Liver (tissue), 9 donors: ENCODE data around the gene NCAPD2. TPM values are rescaled to one million over a fixed set of nuclear protein-coding genes. Genes with fewer than 3 reads are reported as not detected.
A peak's percentile ranks its signal among the peaks of the same experiment; 100 is the strongest.

Experiments
- DNase-seq: peaks from one replicate; pipeline ENCODE4 v3.0.0-alpha.2; 2017; ENCODE audit warnings: low spot score
- H3K27ac ChIP-seq, 2 donors: one replicate each; pipeline ENCODE4 v1.7.0; 2013; ENCODE audit warnings: inconsistent platforms in 2 of 2, low read length in 2 of 2, control low read depth in 1 of 2, low read depth in 1 of 2, mild to moderate bottlenecking in 1 of 2
- H3K27me3 ChIP-seq, 4 donors: one replicate each; pipeline versions ENCODE4 v1.6.1 to v1.7.0; 2013; ENCODE audit warnings: low read length in 3 of 4, inconsistent platforms in 1 of 4, mild to moderate bottlenecking in 1 of 4, moderate library complexity in 1 of 4; ENCODE audit not compliant: control insufficient read depth in 4 of 4, insufficient read depth in 4 of 4
- H3K36me3 ChIP-seq, 4 donors: one replicate each; pipeline versions ENCODE4 v1.6.1 to v1.7.0; 2013; ENCODE audit warnings: low read length in 3 of 4, mild to moderate bottlenecking in 3 of 4, low read depth in 1 of 4, moderate library complexity in 1 of 4; ENCODE audit not compliant: control insufficient read depth in 4 of 4, insufficient read depth in 3 of 4
- H3K4me1 ChIP-seq, 4 donors: one replicate each; pipeline versions ENCODE4 v1.6.1 to v1.7.0; 2013; ENCODE audit warnings: low read length in 3 of 4, mild to moderate bottlenecking in 3 of 4, moderate library complexity in 1 of 4; ENCODE audit not compliant: control insufficient read depth in 4 of 4, insufficient read depth in 4 of 4
- H3K4me3 ChIP-seq, 3 donors: one replicate each; pipeline versions ENCODE4 v1.6.1 to v1.7.0; 2013; ENCODE audit warnings: low read length in 3 of 3, control low read depth in 1 of 3, low read depth in 1 of 3, mild to moderate bottlenecking in 1 of 3
- H3K9ac ChIP-seq, 2 donors: one replicate each; pipeline ENCODE4 v1.7.0; 2013; ENCODE audit warnings: low read length in 2 of 2, mild to moderate bottlenecking in 2 of 2, moderate library complexity in 2 of 2, control low read depth in 1 of 2, low read depth in 1 of 2
- H3K9me3 ChIP-seq, 4 donors: one replicate each; pipeline versions ENCODE4 v1.6.1 to v1.7.0; 2013; ENCODE audit warnings: low read length in 3 of 4; ENCODE audit not compliant: control insufficient read depth in 4 of 4
- EGR1 ChIP-seq, 2 donors: IDR thresholded peaks; 2 replicates each; pipeline ENCODE4 v1.6.1; 2016 to 2018; ENCODE audit warnings: antibody characterized with exemption in 2 of 2, low read depth in 2 of 2
- FOXA1 ChIP-seq: IDR thresholded peaks from 2 replicates; pipeline ENCODE4 v1.6.1; 2016; ENCODE audit warnings: antibody characterized with exemption
- FOXA2 ChIP-seq: IDR thresholded peaks from 2 replicates; pipeline ENCODE4 v1.6.1; 2016; ENCODE audit warnings: antibody characterized with exemption
- HNF4A ChIP-seq, 2 donors: conservative IDR thresholded peaks; 2 replicates each; pipeline ENCODE4 v1.6.1; 2016; ENCODE audit warnings: antibody characterized with exemption in 2 of 2, mild to moderate bottlenecking in 2 of 2
- HNF4G ChIP-seq: IDR thresholded peaks from 2 replicates; pipeline ENCODE4 v1.6.1; 2016; ENCODE audit warnings: antibody characterized with exemption
- JUND ChIP-seq, 2 donors: IDR thresholded peaks; 2 replicates each; pipeline ENCODE4 v1.6.1; 2016; ENCODE audit warnings: antibody characterized with exemption in 2 of 2
- NR2F2 ChIP-seq: IDR thresholded peaks from 2 replicates; pipeline ENCODE4 v1.6.1; 2016; ENCODE audit warnings: antibody characterized with exemption
- RAD21 ChIP-seq, 2 donors: IDR thresholded peaks; 2 replicates each; pipeline ENCODE4 v1.6.1; 2016; ENCODE audit warnings: antibody characterized with exemption in 2 of 2, mild to moderate bottlenecking in 2 of 2
- SP1 ChIP-seq: IDR thresholded peaks from 2 replicates; pipeline ENCODE4 v1.6.1; 2018; ENCODE audit warnings: antibody characterized with exemption, mild to moderate bottlenecking
- TAF1 ChIP-seq: conservative IDR thresholded peaks from 2 replicates; pipeline ENCODE4 v1.6.1; 2016; ENCODE audit warnings: antibody characterized with exemption, mild to moderate bottlenecking
- YY1 ChIP-seq: IDR thresholded peaks from 2 replicates; pipeline ENCODE4 v1.6.1; 2016; ENCODE audit warnings: antibody characterized with exemption, mild to moderate bottlenecking
- WGBS: extraction: QIAGEN DNeasy Blood & Tissue Kit; methylation state at CpG from one replicate; pipeline ENCODE4 v1.1.7; 2013; 5-methylcytosine and 5-hydroxymethylcytosine counted together
- polyA plus RNA-seq, 2 donors: library from polyadenylated mRNA; stranded (reverse) in 1 of 2; unstranded in 1 of 2; fragments of 200-250 nt in 1 of 2; fragments of >200 nt in 1 of 2; fragmentation: Nextera tagmentation in 1 of 2; extraction: Ambion mirVana in 1 of 2; gene quantifications; one replicate each; pipeline versions ENCODE4 v1.2.1 to v1.2.3, GENCODE V29; 2013 to 2015
- total RNA-seq, 2 donors: library from RNA; depleted of rRNA; stranded (reverse); fragments of >200 nt; gene quantifications; one replicate each; pipeline ENCODE4 v1.2.3, GENCODE V29; 2014
- TF ChIP-seq, protein P1 (sequence below): IDR thresholded peaks from 2 replicates; pipeline ENCODE4 v1.6.1; 2016; ENCODE audit warnings: antibody characterized with exemption, mild to moderate bottlenecking
- TF ChIP-seq, protein P2 (sequence below): IDR thresholded peaks from 2 replicates; pipeline ENCODE4 v1.6.1; 2016; ENCODE audit warnings: antibody characterized with exemption
- TF ChIP-seq, protein P3 (sequence below): IDR thresholded peaks from 2 replicates; pipeline ENCODE4 v1.6.1; 2016; ENCODE audit warnings: antibody characterized with exemption
- TF ChIP-seq, protein P4 (sequence below): IDR thresholded peaks from 2 replicates; pipeline ENCODE4 v1.6.1; 2016; ENCODE audit warnings: antibody characterized with exemption
- TF ChIP-seq, protein P5 (sequence below): fragments of 150-350 bp; IDR thresholded peaks from 2 replicates; pipeline ENCODE4 v1.5.1; 2017; ENCODE audit warnings: improper control_type of control experiment, low read depth, low read length; ENCODE audit not compliant: missing input control
- donor health status: healthy.
- donor health status: healthy.
- donor health status: healthy.
- donor health status: healthy.
- donor health status: healthy.

NCAPD2 gene
- total and polyA plus RNA-seq, 4 donors = 2.0 to 55.1 (median 7.4) TPM

DNA sequence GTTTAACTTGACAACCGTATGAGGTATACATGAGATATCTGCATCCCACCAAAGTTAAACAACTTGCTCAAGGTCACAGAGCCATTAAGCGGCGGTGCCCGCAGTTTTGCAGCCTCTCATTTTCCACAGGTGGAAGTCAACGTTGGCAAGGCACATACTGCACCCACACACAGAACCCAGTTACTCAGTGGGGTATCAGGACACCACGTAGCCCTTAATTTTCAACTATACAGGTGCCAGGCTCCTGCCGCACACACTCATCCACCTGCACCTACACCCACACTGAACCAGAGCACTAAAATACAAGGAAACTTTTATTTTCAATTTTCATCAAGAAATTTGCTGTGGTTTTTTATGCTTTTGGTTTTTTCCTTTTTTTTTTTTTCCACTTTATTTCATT is 75.9 kb downstream of the NCAPD2 start (continued):
- TF ChIP-seq, protein P1, sequence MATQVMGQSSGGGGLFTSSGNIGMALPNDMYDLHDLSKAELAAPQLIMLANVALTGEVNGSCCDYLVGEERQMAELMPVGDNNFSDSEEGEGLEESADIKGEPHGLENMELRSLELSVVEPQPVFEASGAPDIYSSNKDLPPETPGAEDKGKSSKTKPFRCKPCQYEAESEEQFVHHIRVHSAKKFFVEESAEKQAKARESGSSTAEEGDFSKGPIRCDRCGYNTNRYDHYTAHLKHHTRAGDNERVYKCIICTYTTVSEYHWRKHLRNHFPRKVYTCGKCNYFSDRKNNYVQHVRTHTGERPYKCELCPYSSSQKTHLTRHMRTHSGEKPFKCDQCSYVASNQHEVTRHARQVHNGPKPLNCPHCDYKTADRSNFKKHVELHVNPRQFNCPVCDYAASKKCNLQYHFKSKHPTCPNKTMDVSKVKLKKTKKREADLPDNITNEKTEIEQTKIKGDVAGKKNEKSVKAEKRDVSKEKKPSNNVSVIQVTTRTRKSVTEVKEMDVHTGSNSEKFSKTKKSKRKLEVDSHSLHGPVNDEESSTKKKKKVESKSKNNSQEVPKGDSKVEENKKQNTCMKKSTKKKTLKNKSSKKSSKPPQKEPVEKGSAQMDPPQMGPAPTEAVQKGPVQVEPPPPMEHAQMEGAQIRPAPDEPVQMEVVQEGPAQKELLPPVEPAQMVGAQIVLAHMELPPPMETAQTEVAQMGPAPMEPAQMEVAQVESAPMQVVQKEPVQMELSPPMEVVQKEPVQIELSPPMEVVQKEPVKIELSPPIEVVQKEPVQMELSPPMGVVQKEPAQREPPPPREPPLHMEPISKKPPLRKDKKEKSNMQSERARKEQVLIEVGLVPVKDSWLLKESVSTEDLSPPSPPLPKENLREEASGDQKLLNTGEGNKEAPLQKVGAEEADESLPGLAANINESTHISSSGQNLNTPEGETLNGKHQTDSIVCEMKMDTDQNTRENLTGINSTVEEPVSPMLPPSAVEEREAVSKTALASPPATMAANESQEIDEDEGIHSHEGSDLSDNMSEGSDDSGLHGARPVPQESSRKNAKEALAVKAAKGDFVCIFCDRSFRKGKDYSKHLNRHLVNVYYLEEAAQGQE = no peak

DNA sequence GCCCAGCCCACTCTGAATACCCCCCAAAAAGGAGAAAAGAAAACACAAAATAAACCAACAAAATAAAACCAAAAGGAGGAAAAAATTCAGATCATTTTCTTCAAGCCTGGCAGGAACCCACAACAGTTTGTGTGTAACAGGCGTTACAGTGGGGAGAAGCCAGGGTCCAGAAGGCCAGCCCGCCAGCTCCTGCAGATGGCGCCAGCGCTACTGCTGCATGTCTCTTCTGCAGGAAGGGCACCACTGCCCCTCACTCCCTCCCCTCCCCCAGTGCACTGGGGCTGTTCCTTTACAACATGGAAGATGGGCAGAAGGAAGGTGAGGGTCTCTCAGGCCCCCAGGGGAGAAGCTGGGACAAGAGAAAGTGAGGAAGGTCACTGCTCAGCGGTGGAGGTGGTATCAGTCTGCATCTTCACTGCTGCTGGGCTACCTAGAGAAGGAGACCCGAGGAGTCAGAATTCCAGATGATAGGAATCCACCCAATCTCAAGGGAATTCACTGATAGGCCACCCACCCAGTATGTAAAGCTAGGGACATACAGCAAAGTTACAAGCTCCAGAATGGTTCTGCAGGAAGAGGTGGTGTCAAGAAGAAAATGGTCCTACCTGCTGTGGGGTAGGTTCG is 76.5 kb downstream of the NCAPD2 start:
- WGBS = 64% methylated on average over 7 of the region's 7 CpGs
- no peak overlapping the region for H3K4me3 ChIP-seq
- peaks cover 21 to 54% (median 45%) of the 10 kb centered on the region in 4 donors for H3K36me3 ChIP-seq
- no peak overlapping the region for H3K27ac ChIP-seq
- peaks cover 0 to 10% (median 5%) of the 10 kb centered on the region in 4 donors for H3K4me1 ChIP-seq
- H3K27me3 ChIP-seq = no peaks in the 10 kb centered on the region
- no peak overlapping the region for H3K9ac ChIP-seq
- no peak for TF ChIP-seq FOXA2
- TF ChIP-seq SP1 = peak; percentile 44
- TF ChIP-seq, protein P2, sequence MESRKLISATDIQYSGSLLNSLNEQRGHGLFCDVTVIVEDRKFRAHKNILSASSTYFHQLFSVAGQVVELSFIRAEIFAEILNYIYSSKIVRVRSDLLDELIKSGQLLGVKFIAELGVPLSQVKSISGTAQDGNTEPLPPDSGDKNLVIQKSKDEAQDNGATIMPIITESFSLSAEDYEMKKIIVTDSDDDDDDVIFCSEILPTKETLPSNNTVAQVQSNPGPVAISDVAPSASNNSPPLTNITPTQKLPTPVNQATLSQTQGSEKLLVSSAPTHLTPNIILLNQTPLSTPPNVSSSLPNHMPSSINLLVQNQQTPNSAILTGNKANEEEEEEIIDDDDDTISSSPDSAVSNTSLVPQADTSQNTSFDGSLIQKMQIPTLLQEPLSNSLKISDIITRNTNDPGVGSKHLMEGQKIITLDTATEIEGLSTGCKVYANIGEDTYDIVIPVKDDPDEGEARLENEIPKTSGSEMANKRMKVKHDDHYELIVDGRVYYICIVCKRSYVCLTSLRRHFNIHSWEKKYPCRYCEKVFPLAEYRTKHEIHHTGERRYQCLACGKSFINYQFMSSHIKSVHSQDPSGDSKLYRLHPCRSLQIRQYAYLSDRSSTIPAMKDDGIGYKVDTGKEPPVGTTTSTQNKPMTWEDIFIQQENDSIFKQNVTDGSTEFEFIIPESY = peak; percentile 27
- peak; percentile 74 to 86 for TF ChIP-seq HNF4A (conservative IDR thresholded peaks at IDR 0.05)
- peak; percentile 12 for TF ChIP-seq HNF4G
- peak; percentile 61 for DNase-seq
- no peaks in the 10 kb centered on the region for H3K9me3 ChIP-seq

DNA sequence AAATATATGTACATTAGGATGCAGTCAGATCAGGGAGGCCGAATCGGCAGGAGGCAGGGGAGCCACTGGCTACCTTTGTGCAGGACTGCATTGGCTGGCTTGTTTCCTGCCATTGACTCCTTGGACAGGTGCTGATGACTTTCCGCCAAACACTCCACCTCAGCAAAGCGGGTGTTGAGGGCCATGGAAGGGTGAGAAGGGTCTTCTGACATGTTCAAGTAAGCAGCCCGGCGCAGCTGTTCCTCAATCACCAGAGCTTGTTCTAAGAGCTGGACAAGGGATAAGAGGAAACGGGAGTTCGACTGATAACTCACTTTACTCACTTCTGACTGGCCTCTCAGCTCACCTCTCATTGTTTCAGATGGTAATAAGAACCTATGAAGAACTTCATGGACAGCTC is 79.1 kb downstream of the NCAPD2 start:
- no peaks in the 10 kb centered on the region for H3K9me3 ChIP-seq
- 94% methylated on average over 8 of the region's 8 CpGs for WGBS
- no peaks in the 10 kb centered on the region for H3K4me1 ChIP-seq
- DNase-seq = no peak
- no peak overlapping the region for H3K27ac ChIP-seq
- no peak overlapping the region for H3K4me3 ChIP-seq
- no peak overlapping the region for H3K9ac ChIP-seq
- no peaks in the 10 kb centered on the region for H3K27me3 ChIP-seq
- H3K36me3 ChIP-seq = peaks cover 26 to 69% (median 62%) of the 10 kb centered on the region in 4 donors
- TF ChIP-seq HNF4G (no peak), HNF4A (conservative IDR thresholded peaks at IDR 0.05) (no peak), YY1 (no peak), FOXA1 (no peak), RAD21 (IDR thresholded peaks at IDR 0.05) (no peak), TAF1 (no peak), EGR1 (IDR thresholded peaks at IDR 0.05; ENCODE audit: low read depth in 2 of 2) (no peak), FOXA2 (no peak), JUND (IDR thresholded peaks at IDR 0.05) (no peak), NR2F2 (no peak), SP1 (no peak)
- TF ChIP-seq, protein P3, sequence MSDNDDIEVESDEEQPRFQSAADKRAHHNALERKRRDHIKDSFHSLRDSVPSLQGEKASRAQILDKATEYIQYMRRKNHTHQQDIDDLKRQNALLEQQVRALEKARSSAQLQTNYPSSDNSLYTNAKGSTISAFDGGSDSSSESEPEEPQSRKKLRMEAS = no peak
- TF ChIP-seq, protein P4, sequence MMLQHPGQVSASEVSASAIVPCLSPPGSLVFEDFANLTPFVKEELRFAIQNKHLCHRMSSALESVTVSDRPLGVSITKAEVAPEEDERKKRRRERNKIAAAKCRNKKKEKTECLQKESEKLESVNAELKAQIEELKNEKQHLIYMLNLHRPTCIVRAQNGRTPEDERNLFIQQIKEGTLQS = no peak
- TF ChIP-seq, protein P1 = no peak
- TF ChIP-seq, protein P5, sequence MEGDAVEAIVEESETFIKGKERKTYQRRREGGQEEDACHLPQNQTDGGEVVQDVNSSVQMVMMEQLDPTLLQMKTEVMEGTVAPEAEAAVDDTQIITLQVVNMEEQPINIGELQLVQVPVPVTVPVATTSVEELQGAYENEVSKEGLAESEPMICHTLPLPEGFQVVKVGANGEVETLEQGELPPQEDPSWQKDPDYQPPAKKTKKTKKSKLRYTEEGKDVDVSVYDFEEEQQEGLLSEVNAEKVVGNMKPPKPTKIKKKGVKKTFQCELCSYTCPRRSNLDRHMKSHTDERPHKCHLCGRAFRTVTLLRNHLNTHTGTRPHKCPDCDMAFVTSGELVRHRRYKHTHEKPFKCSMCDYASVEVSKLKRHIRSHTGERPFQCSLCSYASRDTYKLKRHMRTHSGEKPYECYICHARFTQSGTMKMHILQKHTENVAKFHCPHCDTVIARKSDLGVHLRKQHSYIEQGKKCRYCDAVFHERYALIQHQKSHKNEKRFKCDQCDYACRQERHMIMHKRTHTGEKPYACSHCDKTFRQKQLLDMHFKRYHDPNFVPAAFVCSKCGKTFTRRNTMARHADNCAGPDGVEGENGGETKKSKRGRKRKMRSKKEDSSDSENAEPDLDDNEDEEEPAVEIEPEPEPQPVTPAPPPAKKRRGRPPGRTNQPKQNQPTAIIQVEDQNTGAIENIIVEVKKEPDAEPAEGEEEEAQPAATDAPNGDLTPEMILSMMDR = no peak
- TF ChIP-seq, protein P2 = no peak
